Stomach (tissue), 9 donors: ENCODE measurements around the gene GALNT13. TPM values are rescaled to one million over a fixed set of nuclear protein-coding genes. Genes with fewer than 3 reads are reported as not detected.

ENCODE experiments used
- DNase-seq, 2 donors: peaks; one replicate each; pipeline versions ENCODE4 v3.0.0 to v3.0.0-alpha.2; 2013 to 2019
- H3K27ac ChIP-seq, 5 donors: fragments of 200-600 bp in 4 of 5; sonication (generic) in 4 of 5; one replicate each; pipeline ENCODE4 v1.5.1; 2013 to 2019; ENCODE audit warnings: mild to moderate bottlenecking in 1 of 5, moderate library complexity in 1 of 5
- H3K27me3 ChIP-seq, 3 donors: fragments of 200-600 bp; sonication (generic); one replicate each; pipeline ENCODE4 v1.5.1; 2017 to 2019; ENCODE audit warnings: mixed run types in 1 of 3
- H3K36me3 ChIP-seq, 4 donors: fragments of 200-600 bp; sonication (generic); 1 replicate in 3 of 4; 2 replicates in 1 of 4; pipeline ENCODE4 v1.5.1; 2016 to 2019
- H3K4me1 ChIP-seq, 4 donors: fragments of 200-600 bp; sonication (generic); one replicate each; pipeline ENCODE4 v1.5.1; 2016 to 2019
- H3K4me3 ChIP-seq, 4 donors: fragments of 200-600 bp; sonication (generic) in 3 of 4; one replicate each; pipeline ENCODE4 v1.5.1; 2016 to 2019; ENCODE audit warnings: mild to moderate bottlenecking in 1 of 4
- H3K9me3 ChIP-seq, 4 donors: fragments of 200-600 bp; sonication (generic); one replicate each; pipeline ENCODE4 v1.5.1; 2016 to 2019
- EP300 ChIP-seq: sonication (generic); formaldehyde crosslinking; IDR thresholded peaks from one replicate; pipeline ENCODE4 v1.6.1; 2017; ENCODE audit warnings: antibody characterized with exemption
- POLR2A ChIP-seq, 4 donors: fragments of 450-650 bp; IDR thresholded peaks; one replicate each; pipeline ENCODE4 v1.6.1; 2016; ENCODE audit warnings: antibody characterized with exemption in 4 of 4, control low read depth in 2 of 4, mild to moderate bottlenecking in 1 of 4, moderate library complexity in 1 of 4
- POLR2AphosphoS5 ChIP-seq, 3 donors: sonication (generic); formaldehyde crosslinking; IDR thresholded peaks; one replicate each; pipeline ENCODE4 v1.6.1; 2016; ENCODE audit warnings: antibody characterized with exemption in 3 of 3
- WGBS, 5 donors: extraction: QIAGEN DNeasy Blood & Tissue Kit in 3 of 5; methylation state at CpG; one replicate each; pipeline versions ENCODE4 v1.1.5 to v1.1.7; 2013 to 2018; 5-methylcytosine and 5-hydroxymethylcytosine counted together
- intact Hi-C: fragments of 100-400 bp; cut with DNase I; formaldehyde crosslinking; loops from one replicate; pipeline ENCODE4 v1.15.1; 2023; ENCODE audit warnings: low total_unique reads
- polyA plus RNA-seq, 3 donors: library from polyadenylated mRNA; stranded (reverse); fragments of 200-250 nt; gene quantifications; one replicate each; pipeline ENCODE4 v1.2.3, GENCODE V29; 2013
- total RNA-seq, 5 donors: library from RNA; depleted of rRNA; stranded (reverse); fragments of >200 nt; gene quantifications; one replicate each; pipeline versions ENCODE4 v1.1.0 to v1.2.3, GENCODE V29; 2014 to 2016
- TF ChIP-seq, protein P1 (sequence below), 7 experiments: fragments of 450-650 bp in 4 of 7; fragments of 200-600 bp in 3 of 7; sonication (generic) in 3 of 7; IDR thresholded peaks; one replicate each; pipeline ENCODE4 v1.5.1; 2016 to 2019; ENCODE audit warnings: antibody characterized with exemption in 7 of 7, control low read depth in 2 of 7, mild to moderate bottlenecking in 1 of 7
- donor health status: healthy with polysubstance abuse.
- donor health status: Bipolar disorder and iron deficiency.
- donor health status: healthy.

The GALNT13 gene
- total and polyA plus RNA-seq, 8 donors, result 0.15 to 6.2 (median 0.72) TPM; not detected in 3

DNA sequence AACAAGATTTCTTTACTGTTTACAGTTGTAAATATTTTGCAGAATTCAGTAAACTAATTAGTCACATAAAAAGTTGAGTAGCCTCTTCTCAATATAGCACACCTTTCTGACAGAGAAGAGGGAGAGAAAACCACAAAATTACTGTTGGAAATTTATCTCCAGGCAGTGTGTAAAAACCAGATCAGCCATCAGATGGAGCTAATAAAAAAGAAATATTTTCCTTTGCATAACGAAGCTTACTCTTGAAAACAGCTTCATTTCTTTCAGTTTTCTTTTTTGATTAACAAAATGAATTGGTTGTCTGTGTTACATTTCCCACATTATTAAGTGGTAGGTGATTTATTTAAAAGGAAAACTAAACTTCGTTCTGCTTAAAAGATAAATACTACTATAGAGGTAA, 567.4 kb downstream of the GALNT13 start:
- WGBS, 5 donors, result 14 to 24% (median 15%) methylated on average over 2 of the region's 2 CpGs
- Histone ChIP-seq H3K27ac (no peak overlapping the region), H3K4me3 (no peak overlapping the region), H3K9me3 (no peaks in the 10 kb centered on the region), H3K27me3 (no peaks in the 10 kb centered on the region), H3K4me1 (no peaks in the 10 kb centered on the region), H3K36me3 (no peaks in the 10 kb centered on the region)
- intact Hi-C loops, result no loop called here
- DNase-seq, result peak in 1 of 2 donors; percentile 14
- TF ChIP-seq POLR2A (IDR thresholded peaks at IDR 0.05) (no peak), POLR2AphosphoS5 (IDR thresholded peaks at IDR 0.05) (no peak)
- TF ChIP-seq, protein P1, sequence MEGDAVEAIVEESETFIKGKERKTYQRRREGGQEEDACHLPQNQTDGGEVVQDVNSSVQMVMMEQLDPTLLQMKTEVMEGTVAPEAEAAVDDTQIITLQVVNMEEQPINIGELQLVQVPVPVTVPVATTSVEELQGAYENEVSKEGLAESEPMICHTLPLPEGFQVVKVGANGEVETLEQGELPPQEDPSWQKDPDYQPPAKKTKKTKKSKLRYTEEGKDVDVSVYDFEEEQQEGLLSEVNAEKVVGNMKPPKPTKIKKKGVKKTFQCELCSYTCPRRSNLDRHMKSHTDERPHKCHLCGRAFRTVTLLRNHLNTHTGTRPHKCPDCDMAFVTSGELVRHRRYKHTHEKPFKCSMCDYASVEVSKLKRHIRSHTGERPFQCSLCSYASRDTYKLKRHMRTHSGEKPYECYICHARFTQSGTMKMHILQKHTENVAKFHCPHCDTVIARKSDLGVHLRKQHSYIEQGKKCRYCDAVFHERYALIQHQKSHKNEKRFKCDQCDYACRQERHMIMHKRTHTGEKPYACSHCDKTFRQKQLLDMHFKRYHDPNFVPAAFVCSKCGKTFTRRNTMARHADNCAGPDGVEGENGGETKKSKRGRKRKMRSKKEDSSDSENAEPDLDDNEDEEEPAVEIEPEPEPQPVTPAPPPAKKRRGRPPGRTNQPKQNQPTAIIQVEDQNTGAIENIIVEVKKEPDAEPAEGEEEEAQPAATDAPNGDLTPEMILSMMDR (IDR thresholded peaks at IDR 0.05), result peak in 2 of 7 experiments; percentile 13 to 37

DNA sequence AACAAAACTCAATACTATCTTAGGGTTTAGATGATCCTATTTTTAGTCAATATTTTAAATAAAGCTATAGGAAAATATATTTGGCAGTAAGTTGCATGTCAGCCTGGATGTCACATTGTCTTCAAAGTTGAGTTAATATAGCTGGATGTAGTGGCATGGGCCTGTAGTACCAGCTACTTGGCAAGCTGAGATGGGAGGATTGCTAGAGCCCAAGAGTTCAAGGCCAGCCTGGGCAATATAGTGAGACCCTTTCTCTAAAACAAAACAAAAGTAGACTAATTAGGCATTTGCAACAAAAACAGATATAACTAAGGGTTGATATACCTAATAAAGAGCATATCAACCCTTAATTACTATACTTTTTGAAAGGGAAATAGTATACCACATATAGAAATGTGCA, 572.2 kb downstream of the GALNT13 start:
- TF ChIP-seq POLR2AphosphoS5 (IDR thresholded peaks at IDR 0.05) (no peak), POLR2A (IDR thresholded peaks at IDR 0.05) (no peak), EP300 (no peak)
- TF ChIP-seq, protein P1 (IDR thresholded peaks at IDR 0.05), result no peak
- H3K4me3 ChIP-seq, result no peak overlapping the region
- no peaks in the 10 kb centered on the region for H3K9me3 ChIP-seq
- no peak overlapping the region for H3K27ac ChIP-seq
- no peaks in the 10 kb centered on the region for H3K27me3 ChIP-seq
- DNase-seq, result no peak
- H3K4me1 ChIP-seq, result peaks cover 0 to 17% (median 8%) of the 10 kb centered on the region in 4 donors
- intact Hi-C loops, result no loop called here
- no peaks in the 10 kb centered on the region for H3K36me3 ChIP-seq

DNA sequence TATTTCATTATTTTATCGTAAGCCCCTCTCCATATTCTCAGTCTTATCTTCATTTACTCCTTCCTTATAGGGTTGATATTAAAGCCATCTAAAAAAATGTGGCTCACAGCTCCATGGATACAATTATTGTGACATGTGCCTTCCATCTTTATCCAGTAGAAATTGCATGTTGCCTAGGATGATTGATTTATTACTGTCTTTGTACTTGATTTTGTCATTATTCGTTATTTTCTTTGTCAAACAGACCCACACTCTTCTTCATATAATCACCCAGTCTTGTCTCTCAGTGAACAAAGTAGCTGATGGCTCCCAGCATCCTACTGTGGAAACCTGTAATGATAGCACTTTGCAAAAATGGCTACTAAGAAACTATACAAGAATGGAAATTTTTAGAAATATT, 574.6 kb downstream of the GALNT13 start:
- 66 to 91% (median 89%) methylated on average over 2 of the region's 2 CpGs for WGBS, 5 donors
- no peaks in the 10 kb centered on the region for H3K36me3 ChIP-seq
- no peak for DNase-seq

DNA sequence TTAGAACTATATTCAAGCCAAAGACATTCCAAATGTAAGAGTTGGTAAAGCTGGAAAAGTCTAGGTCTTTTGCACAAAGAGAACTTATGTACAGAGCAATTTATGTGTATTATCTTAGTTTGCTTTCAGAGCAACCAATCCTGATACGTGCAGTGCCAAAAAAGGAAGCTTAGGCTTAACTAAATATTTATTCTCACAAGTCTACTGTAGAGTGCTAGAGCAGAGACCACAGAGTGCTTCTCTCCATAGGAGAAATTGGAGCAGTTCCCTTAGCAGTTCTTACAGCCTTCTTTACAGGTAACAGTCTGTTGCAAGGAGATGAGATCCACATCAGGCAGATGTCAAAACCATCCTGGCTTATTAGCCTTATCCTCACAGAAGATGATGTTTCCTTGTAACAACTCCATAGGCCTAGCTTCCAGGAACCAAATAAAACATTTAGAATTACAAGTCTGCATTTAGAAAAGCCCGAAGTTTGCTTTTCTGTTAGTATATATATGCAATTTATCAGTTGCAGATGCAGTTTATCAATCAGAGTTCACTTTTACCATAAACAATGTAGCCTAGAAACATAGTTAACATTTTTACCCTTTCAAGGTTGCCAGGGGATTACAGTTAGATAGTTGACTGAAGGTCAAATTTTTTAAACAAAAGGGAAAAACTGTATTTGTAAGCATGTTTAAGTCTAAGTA, 576.2 kb downstream of the GALNT13 start:
- TF ChIP-seq, protein P1 (IDR thresholded peaks at IDR 0.05), result no peak
- peak in 1 of 3 donors; percentile 11 for TF ChIP-seq POLR2AphosphoS5 (IDR thresholded peaks at IDR 0.05)
- no peak for TF ChIP-seq POLR2A (IDR thresholded peaks at IDR 0.05)
- Histone ChIP-seq H3K27me3 (no peaks in the 10 kb centered on the region), H3K27ac (peak overlapping the region in 1 of 5 donors; percentile 26), H3K36me3 (no peaks in the 10 kb centered on the region), H3K4me3 (no peak overlapping the region), H3K4me1 (peaks cover 0 to 19% (median 9%) of the 10 kb centered on the region in 4 donors), H3K9me3 (no peaks in the 10 kb centered on the region)
- WGBS, 5 donors, result 16 to 43% (median 24%) methylated on average over 2 of the region's 2 CpGs
- DNase-seq, result peak in 1 of 2 donors; percentile 22
- intact Hi-C loops, result no loop called here

More for the DNA sequence above, 574.6 kb downstream of the GALNT13 start:
- no peaks in the 10 kb centered on the region for H3K27me3 ChIP-seq
- H3K9me3 ChIP-seq, result no peaks in the 10 kb centered on the region
- peaks cover 0 to 19% (median 9%) of the 10 kb centered on the region in 4 donors for H3K4me1 ChIP-seq
- TF ChIP-seq POLR2AphosphoS5 (IDR thresholded peaks at IDR 0.05) (no peak), EP300 (no peak), POLR2A (IDR thresholded peaks at IDR 0.05) (no peak)
- TF ChIP-seq, protein P1 (IDR thresholded peaks at IDR 0.05), result no peak
- intact Hi-C loops, result no loop called here
- no peak overlapping the region for H3K4me3 ChIP-seq
- H3K27ac ChIP-seq, result no peak overlapping the region
